Neutrophil (primary cell): Measurements from ENCODE around the gene CPXM2.

Source experiments
- H3K27ac ChIP-seq: fragments of 200-600 bp; sonication (generic); 2 replicates; pipeline ENCODE4 v1.5.1; 2016; ENCODE audit warnings: mild to moderate bottlenecking, moderate library complexity
- H3K27me3 ChIP-seq: fragments of 200-600 bp; sonication (generic); 2 replicates; pipeline ENCODE4 v1.6.0; 2016; ENCODE audit warnings: mild to moderate bottlenecking
- H3K36me3 ChIP-seq: fragments of 200-600 bp; sonication (generic); 2 replicates; pipeline ENCODE4 v1.5.1; 2017
- H3K4me1 ChIP-seq, 2 experiments: fragments of 200-600 bp in 1 of 2; sonication (generic) in 1 of 2; 1 replicate in 1 of 2; 2 replicates in 1 of 2; pipeline versions ENCODE4 v1.5.1 to v1.6.1; 2013 to 2016; ENCODE audit warnings: low read depth in 1 of 2, low read length in 1 of 2, mild to moderate bottlenecking in 1 of 2, moderate library complexity in 1 of 2; ENCODE audit not compliant: control insufficient read depth in 1 of 2, insufficient read depth in 1 of 2
- H3K4me3 ChIP-seq, 2 experiments: fragments of 200-600 bp in 1 of 2; sonication (generic) in 1 of 2; 1 replicate in 1 of 2; 2 replicates in 1 of 2; pipeline ENCODE4 v1.5.1; 2013 to 2016; ENCODE audit warnings: low read depth in 1 of 2, low read length in 1 of 2, mild to moderate bottlenecking in 1 of 2, moderate library complexity in 1 of 2
- H3K9me3 ChIP-seq: fragments of 200-600 bp; sonication (generic); 2 replicates; pipeline ENCODE4 v1.5.1; 2016
- CTCF ChIP-seq: fragments of 200-600 bp; sonication (generic); IDR thresholded peaks from 2 replicates; pipeline ENCODE4 v1.5.1; 2016; ENCODE audit warnings: antibody characterized with exemption

The CPXM2 gene

GRCh38 chr10:123882681-123883445 is 8.7 kb downstream of the CPXM2 start:
- Histone ChIP-seq H3K27ac (no peak overlapping the region), H3K9me3 (no peaks in the 10 kb centered on the region), H3K4me1 (no peaks in the 10 kb centered on the region), H3K36me3 (no peaks in the 10 kb centered on the region), H3K4me3 (no peak overlapping the region), H3K27me3 (peaks cover under 1% of the 10 kb centered on the region)
- no peak for TF ChIP-seq CTCF

- Histone ChIP-seq H3K4me3 (no peak overlapping the region), H3K9me3 (no peaks in the 10 kb centered on the region), H3K27ac (no peak overlapping the region), H3K4me1 (no peaks in the 10 kb centered on the region), H3K27me3 (no peaks in the 10 kb centered on the region), H3K36me3 (no peaks in the 10 kb centered on the region)
- no peak for TF ChIP-seq CTCF
Measured at GRCh38 chr10:123882177-123882576, 9.4 kb downstream of the CPXM2 start.

- TF ChIP-seq CTCF = no peak
- Histone ChIP-seq H3K27me3 (no peaks in the 10 kb centered on the region), H3K9me3 (no peaks in the 10 kb centered on the region), H3K4me3 (no peak overlapping the region), H3K36me3 (no peaks in the 10 kb centered on the region), H3K27ac (no peak overlapping the region), H3K4me1 (no peaks in the 10 kb centered on the region)
Measured at GRCh38 chr10:123879606-123880257, 11.9 kb downstream of the CPXM2 start.

GRCh38 chr10:123878666-123879303 is 12.8 kb downstream of the CPXM2 start:
- Histone ChIP-seq H3K9me3 (no peaks in the 10 kb centered on the region), H3K27ac (no peak overlapping the region), H3K4me1 (no peaks in the 10 kb centered on the region), H3K27me3 (no peaks in the 10 kb centered on the region), H3K4me3 (no peak overlapping the region), H3K36me3 (no peaks in the 10 kb centered on the region)
- no peak for TF ChIP-seq CTCF

- Histone ChIP-seq H3K9me3 (no peaks in the 10 kb centered on the region), H3K36me3 (no peaks in the 10 kb centered on the region), H3K27me3 (no peaks in the 10 kb centered on the region), H3K27ac (no peak overlapping the region), H3K4me3 (no peak overlapping the region), H3K4me1 (no peaks in the 10 kb centered on the region)
- no peak for TF ChIP-seq CTCF
Measured at GRCh38 chr10:123870260-123870659, 21.3 kb downstream of the CPXM2 start.
